Activated CD4-positive, CD25-positive, alpha-beta regulatory T cell (primary cell): ENCODE results near the gene HIVEP3.

Source experiments
- DNase-seq, 4 experiments: peaks; one replicate each; lab custom pipeline; 2025; lab: John Stamatoyannopoulos, UW

HIVEP3 gene

DNA sequence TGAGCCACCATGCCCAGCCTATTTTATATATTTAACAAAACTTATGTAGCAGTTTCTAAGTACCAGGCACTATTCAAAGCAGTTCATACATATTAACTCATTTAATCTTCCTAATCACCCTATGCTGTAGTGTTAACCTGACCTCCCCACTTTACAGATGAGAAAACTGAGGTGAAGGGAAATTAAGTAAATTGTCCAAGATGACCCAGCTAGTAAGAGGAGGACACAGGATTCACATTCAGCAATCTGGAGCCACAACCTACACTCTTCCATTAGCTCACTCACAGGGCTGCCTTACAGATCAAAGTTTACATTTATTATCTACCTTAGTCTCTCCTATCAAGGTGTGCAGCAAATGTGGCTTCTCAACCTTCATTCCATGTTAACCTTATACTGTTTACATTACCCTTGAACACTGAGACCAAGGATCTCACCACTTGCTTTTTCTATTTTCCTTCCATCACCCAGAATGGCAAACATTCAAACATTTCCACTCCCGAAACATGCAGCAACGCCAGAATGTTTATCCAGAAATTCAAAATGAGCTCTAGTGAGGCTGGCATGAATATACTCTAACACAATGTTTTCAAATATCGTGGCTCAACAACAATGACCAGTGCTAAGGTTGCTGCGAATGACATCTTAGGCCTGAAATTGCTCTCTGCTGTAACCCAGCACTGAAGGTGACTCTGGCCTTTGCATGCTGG lies 24.5 kb downstream of the HIVEP3 start:
- no peak for DNase-seq

DNA sequence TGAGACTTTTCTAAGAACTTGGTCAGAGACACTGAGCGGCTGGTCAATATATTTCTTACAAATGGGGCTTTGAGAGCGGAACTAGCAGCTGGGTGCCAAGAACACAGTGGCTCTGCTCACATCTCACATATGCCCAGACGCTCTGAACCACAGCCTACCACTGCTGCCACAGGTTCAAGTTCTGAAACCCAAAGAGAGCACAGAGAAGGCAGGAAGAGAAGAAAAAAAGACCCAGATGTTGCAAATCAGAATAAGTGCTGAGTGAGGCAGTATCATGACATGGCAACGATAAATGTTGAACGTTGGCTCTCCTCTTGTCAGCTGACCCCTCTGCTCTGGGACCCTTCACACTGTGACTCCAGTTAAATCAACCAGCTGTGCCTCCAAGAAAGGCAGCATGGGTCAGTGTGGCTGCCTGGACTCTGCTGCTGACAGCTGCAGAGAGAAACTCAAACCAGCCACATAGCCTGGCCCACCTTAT lies 26.4 kb downstream of the HIVEP3 start:
- DNase-seq: no peak

DNA sequence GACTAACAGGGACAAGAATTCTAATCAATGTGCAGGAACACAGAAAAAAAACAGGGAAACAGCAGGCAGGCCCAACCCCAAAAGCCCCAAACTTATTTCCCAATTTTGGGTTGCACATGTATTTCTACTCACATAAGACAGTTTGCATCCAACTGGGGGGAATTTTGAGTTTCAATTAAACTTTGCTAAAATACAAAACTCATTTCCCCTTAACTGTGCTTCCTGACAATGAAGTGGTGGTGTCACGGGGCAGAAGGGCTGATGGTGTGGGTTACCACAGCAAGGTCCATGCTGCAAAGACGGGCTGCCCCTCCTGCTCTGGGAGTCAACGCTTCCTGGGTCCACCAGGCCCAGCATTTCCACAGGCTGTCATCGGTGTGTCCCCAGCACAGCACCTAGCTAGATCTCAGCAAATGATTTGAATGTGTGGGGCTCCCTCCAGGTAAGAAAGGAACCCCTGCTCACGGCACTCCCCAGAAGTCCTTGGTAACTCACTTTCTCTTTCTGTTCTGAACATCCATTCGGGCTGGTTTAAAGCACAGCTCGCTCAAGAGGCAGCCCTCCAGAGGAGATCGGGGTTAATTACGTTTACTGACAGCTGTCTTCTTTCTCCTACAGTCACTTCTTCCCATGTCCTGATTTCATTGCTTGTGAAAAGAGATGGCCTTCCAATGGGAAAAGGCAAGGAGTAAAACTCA lies 27.4 kb downstream of the HIVEP3 start:
- peak in 3 of 4 experiments; percentile 11 to 43 (median 14) for DNase-seq

DNA sequence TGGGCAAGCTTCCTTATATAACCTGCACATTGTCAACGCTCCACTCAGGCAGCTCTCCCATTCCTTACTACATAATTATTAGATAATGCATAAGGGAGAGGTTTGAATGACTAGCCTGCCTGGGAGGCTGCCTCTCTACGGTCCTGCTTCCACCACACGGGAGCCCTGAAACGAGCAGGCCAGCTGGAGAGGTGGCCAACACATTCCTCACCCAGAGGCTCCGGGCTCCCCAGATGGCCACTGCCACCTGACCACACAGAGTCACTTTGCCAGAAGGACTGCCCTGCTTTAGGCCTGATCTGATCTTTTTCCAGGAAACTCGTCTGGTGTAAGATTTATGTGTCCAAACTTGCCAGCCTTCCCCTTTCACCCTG lies 27.9 kb downstream of the HIVEP3 start:
- no peak for DNase-seq

DNA sequence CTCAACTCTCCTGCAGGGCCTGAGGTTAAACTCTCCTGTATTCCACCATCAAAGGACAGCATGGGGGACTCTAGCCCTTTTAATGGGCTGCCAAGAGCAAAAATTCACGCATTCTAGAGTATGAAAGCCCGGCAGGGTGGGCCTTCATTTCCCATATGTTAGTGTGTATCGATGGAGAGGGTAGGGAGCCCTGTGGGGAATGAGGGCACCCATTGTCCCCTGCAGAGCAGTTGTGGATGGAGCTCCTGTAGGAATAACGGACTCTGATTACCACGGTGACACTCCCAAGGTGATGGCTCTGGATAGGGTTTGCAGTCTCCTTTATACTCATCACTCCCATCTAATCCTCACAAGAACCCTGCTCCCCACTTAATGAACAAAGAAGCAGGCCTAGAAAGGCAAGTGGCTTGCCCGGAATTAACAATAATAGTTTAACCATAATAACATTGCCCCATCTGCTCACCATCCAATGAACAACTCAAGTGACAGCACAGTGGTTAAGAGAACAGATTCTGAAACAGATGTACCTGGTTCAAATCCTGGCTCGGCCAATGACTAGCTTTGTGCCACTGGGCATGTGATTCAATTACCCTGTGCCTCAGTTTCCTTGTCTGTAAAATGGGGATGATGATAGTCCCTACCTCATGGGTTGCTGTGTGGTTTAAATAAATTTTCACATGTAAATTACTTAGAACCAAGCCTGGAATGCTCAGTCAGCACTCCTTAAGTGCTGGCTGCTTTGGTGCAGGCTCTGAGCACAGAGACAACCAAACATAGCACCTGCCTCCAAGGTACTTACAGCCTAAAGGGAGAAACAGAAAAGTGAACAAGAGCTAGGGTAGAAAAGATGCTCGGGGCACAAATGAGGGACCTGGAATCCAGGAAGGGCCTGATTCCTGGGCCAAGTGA lies 29.0 kb downstream of the HIVEP3 start:
- DNase-seq: no peak

DNA sequence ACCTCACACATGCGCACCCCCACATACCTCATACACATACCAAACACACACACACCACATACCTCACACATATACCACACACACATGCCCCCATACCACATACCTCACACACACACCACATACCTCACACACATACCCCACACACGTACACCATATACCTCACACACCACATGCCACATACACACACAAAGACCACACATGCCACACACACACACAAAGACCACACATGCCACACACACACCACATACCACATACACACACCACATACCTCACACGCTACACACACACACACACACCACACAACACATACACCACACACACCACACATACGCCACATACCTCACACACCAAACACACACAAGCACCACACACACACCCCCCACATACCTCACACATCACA lies 30.0 kb downstream of the HIVEP3 start:
- DNase-seq: no peak

DNA sequence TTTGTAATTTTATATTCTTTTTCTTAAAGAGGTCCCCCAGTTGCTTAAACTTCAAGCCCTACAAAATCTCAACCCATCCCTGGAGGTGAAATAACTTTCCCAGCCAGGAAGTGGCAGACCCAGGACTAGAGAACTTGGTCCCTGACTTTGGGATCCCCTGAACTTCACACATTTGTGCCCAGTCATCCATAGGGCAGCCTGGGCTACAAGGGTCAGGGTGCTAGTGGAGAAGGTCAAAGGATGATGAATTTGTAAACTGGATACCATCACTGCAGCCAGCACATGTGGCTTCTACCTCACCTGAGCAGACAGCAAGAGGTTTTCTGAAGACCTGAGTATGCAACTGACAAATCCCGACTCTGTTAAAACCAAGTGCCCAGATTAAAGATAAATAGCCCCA lies 31.4 kb downstream of the HIVEP3 start:
- no peak for DNase-seq

DNA sequence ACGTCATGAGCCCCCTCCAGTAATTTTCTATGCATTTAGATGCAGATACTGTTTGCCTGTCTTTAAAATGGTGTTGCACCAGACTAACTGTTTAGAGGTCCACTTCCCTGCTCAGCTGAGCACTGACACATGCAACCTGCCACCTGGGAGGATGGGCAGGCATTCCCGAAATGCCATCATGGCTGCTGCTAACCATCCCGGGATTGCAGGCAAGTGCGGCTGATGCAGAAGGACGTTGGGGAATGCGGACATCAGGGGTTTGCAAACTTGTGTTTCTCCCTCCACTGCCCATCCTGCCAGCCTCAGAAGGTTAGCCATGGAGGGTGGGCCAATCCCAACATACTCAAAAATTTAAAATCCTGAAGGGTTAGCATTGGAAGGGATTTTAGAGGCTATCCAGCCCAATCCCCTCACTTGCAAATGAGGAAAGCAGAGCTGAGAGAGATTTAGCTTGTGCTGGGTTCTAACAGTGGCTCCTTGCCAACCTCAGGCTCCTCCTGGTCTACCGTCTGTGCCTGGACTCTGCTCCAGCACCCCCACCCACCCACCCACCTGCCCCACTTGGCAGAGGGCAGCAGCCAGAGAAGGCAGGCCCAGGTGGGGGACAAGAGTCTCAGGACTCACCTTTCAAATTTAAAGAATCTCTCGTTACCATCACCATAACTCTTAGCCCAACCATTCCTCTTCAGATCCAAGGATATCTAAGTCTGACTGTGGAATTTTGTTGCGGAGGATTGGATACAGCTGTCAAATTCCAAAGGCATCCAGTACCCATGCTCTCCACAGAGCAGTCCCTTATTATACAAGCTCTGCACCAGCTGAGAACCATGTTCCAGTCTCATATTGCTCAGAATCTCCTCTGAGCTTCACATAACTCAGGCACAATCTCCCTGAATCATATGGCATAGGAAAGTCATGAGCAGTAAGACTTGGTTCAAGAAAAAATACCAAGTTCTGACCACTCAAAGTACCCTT lies 34.2 kb downstream of the HIVEP3 start:
- no peak for DNase-seq

DNA sequence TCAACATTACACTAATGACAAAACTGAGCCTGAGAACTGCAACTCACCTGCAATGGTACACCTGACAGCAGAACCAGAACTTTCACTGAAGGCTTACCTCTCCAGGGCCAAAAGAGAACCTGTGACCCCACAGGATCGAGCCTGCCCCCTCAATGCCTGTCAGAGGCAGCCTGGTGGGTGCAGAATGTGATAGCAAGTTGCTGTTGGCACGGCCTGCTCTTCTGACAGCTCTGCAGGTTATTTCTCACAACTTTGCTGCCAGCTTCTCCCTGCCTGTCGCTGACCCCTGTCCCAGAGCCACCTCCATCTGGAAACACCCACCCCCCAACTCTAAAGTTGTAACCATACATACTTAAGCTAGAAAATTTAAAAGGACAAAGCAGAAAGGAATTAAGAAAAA lies 35.2 kb downstream of the HIVEP3 start:
- no peak for DNase-seq

DNA sequence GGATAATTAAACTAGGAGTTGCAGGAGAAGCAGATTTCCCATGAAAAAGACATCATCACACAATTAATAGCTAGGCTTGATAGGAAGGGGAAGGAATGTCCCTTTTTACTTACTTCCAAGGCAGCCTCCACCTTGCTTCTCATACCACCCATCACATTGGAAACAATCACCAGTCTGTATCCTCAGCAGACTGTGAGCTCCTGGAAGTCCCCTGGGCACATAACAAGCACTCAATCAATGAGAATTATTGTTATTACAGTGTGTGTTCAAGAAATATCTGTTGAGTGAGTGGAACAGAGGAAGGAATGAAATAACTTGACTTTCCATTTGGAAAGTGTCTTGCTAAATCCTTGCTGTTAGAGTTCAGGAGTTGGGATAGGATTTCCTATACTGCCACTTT lies 36.2 kb downstream of the HIVEP3 start:
- no peak for DNase-seq

DNA sequence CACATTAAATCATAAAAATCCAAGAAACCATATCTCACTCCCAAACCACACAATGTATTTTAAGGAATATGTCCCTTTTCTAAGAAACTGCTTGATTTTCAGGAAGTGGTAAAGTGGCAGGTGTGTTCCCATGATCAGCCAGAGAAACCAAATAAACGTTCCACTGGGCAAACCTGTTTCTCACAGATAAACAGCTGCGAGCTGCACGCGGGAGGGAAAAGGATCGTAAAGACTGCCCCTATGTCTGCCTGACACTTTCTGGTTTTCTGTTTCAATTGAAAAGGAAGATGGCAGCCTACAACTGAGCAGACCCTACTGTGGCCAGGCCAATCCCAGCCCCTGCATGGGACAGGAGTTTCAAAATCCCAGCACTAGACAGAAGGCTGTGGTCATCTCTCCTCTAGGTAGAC lies 36.6 kb downstream of the HIVEP3 start:
- no peak for DNase-seq

DNA sequence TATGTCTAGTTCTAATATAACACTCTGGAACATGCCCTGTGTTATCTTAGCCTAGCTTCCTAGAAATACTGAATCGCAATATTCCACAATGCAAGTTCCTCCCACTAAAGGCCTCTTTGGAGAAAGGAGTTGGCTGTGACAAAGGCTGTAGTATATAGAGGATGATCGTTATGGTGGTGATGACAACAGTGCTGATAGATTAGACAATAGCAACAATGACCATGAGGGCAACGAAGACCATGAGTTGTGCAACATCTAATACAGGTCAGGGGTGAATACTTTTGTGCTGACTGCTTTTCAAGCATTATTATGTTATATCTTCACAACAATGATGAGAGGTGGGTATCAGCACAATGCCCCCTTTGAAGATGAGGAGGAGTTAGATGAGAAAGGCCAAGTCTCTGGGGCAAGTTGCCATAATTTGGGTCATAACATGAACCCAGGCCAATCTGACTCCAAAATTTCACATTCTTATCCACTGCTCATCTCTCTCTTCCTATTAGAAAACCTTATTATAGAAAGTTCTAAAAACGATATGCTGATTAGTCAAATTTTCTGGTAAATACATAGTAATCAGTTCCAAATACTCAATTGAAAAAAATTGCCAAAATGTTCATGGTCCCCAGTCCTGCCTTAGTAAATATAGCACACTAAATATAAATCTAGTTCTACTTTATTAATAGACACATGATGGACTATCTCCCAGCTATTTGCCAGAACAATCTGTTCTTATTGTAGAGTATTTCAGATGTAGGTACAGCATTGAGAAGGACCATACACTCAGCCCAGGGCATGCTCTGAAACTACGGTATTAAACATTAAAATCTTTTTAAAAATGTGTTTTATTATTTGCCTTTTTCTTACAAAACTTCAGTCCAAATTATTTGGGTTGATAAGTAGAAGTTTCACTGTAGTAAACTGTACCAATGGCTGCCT lies 37.5 kb downstream of the HIVEP3 start:
- DNase-seq: no peak

DNA sequence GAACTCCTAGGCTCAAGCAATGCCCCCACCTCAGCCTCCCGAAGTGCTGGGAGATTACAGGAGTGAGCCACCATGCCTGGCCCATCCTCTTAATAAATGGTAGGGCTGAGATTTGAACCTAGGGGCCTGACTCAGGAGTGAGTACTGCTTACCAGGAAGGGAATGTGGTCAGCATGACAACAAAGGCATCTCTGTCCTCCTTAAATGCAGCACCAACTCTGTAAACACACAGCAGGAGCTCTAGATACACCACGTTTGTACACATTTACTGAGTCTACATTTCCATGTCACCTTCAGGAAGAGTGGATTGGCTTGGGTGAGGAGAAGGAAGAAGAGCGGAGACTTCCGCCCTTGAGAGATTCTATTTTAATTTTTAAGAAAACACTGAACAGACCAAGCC lies 38.5 kb downstream of the HIVEP3 start:
- no peak for DNase-seq

DNA sequence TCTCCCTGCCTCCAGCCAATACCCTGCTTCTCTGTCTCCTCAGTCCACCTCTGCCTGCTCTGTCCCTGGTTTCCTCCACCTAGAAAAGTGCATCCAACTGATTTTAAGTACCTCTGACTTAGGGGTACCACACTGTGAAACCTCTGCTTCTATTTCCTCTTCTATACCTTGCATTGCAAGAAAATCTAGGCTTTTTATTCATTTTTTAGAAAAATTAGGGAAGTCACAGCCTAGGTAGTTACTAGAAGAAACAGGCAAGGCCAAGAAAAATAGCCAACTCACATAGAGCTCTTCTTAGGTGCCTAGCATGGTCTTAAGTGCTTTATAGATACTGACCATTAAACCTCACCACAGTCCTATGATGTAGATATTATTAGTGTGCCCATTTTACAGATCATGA lies 39.1 kb downstream of the HIVEP3 start:
- DNase-seq: no peak

DNA sequence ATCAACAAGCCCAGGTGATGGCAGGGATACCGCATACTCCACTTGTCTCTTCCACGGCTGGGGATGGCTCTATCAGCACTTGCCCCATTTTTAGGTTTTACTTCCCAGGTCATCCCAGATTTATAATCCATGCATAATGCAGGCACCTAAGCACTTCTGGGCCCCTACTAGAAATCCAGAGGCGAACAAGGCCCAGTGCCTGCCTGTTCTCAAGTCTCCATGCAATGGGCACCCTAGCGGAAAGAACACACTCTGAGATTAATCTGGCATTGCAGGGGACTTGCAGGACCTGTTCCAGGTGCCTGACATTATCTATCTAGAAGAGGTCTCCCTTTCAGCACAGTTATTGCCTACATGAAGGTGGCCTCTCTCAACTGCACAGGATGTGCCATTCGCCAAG lies 39.8 kb downstream of the HIVEP3 start:
- DNase-seq: no peak

DNA sequence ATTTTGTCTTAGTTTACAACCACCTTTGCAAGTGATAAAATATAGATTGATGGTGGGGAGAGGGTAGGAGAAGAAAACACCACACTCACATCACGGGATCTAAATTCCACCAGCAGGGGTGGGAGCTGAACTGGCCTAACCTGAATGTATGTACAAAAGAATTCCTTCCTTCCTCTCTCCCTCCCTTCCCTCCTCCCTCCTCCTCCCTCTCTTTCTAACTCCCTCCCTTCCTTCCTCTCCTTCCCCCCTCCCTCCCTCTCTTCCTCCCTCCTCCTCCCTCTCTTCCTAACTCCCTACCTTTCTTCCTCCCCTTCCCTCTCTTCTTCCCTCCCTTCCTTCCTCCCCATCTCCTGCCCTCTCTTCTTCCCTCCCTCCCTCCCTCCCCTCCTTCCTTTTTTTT lies 40.2 kb downstream of the HIVEP3 start:
- no peak for DNase-seq

DNA sequence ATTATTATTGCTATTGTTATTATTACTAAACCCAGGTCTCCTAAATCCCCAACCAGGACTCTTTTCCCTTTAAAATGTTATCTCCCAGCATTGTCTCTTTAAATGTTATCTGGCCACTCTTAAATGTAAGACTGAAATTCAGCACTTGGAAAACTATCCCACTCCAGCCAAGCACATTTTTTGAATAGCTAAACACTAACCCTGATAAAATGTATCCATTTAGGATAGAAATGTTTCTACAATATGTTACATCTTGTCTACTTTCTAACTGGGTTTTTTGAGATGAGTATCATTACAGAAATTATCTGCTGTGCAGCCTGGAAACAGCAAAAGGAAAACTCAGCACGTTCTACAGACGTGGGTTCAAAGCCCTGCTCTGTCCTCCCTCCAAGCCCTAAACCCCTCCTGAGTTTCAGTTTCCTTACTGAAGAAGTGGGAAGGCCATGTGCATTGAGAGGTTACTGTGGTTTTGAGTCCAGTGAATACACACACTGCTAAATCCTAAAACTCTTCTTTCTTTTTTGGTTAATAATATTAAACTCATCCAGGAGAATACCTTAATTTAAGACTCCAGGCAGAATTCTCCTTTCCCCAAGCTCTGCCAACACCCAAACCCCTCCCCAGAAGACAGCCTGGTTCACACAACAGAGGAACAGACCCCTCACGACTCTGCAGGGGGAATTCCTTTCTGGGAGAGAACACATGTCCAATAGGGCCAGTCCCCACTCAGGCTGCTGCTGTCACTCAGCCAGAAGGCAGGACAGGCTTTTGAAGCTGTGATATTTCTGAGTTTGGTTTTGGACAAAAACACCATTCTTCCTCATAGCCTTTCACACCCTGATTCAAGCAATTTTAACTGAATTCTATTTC lies 41.9 kb downstream of the HIVEP3 start:
- DNase-seq: no peak

DNA sequence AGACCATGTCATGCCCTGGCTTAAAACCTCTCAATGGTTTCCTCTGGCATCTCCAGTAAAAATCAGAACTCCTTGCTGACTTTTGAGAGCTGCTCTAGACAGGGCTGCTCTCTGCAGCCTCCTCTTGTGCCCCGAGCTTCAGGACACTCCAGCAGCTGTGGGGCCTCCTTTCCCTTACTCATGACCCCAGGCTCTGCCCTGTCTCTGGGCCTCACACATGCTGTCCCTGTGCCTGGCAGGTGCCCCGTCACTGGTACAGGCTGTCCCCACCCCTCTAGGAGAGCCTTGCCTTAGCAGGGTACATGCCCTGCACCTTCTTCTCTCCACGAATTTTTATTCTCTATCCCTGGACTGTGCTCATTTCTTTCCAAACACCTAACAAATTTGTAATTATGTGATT lies 43.2 kb downstream of the HIVEP3 start:
- no peak for DNase-seq

DNA sequence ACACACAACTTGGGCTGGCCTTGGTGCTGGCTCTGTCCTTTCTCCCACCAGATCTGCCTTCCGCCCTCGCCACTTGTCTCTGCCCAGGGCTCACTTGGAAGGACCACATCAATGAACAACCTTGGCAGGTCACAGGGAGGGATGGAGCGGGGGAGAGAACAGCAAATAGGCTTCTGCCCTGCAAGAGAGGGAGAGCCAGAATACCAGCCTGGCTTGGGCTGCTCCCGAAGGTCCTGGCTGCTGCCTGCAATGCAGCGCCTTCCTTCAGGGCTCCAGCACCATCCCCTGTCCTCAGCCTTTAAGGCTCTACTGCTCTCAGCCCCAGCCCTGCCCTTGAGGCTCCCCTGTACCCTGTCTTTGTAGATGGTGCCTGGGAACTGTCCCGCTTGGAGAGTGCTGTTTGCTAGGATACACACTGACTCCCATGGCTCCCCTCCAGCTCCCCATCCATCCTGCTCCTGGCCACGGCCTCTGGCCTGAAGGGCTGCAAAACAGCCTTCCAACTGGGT lies 43.8 kb downstream of the HIVEP3 start:
- no peak for DNase-seq
